Nephron (organoid): ENCODE results near the gene CDKL1.

Experiments used
- H3K27ac Mint-ChIP-seq, 3 experiments: 2 replicates each; pipeline ENCODE4 v1.8.0; 2020; ENCODE audit warnings: mixed read lengths in 3 of 3, mild to moderate bottlenecking in 2 of 3, moderate library complexity in 1 of 3
- H3K27me3 Mint-ChIP-seq: 2 replicates; pipeline ENCODE4 v1.8.0; 2021; ENCODE audit warnings: low read depth, mild to moderate bottlenecking, moderate library complexity, mixed read lengths
- H3K36me3 Mint-ChIP-seq: 2 replicates; pipeline ENCODE4 v1.8.0; 2020; ENCODE audit warnings: low read depth, mixed read lengths
- H3K4me1 Mint-ChIP-seq: 2 replicates; pipeline ENCODE4 v1.8.0; 2020; ENCODE audit warnings: mixed read lengths
- H3K4me3 Mint-ChIP-seq, 3 experiments: 2 replicates each; pipeline ENCODE4 v1.8.0; 2020; ENCODE audit warnings: mild to moderate bottlenecking in 3 of 3, mixed read lengths in 3 of 3, moderate library complexity in 2 of 3
- H3K9me3 Mint-ChIP-seq: 2 replicates; pipeline ENCODE4 v1.8.0; 2020; ENCODE audit warnings: mixed read lengths
- CTCF ChIP-seq, 3 experiments: fragments of 200-600 bp; sonication (generic); IDR thresholded peaks; one replicate each; pipeline ENCODE4 v1.5.0; 2021; ENCODE audit warnings: antibody characterized with exemption in 3 of 3; ENCODE audit not compliant: unreplicated experiment in 3 of 3

The CDKL1 gene

DNA sequence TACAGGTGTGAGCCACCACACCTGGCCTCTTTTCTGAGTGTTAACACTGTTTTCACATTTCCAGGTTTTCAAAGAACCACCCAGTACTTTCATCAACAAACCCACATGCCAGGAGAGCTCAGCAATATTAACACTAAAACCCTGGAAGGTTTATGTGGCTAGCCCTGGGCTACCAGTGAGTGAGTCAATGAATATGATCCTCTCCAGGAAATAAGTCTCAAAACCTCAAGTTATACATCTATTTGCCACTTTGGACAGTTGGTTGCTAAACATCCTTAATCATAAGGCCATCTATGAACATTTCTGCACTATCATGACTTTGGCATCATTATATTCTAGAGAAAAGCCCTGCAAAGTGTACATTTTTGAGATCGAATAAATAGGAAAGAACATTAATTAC, 6.3 kb upstream of the CDKL1 start:
- no peak for TF ChIP-seq CTCF (IDR thresholded peaks at IDR 0.05; ENCODE audit: unreplicated experiment in 3 of 3)
- H3K4me3 Mint-ChIP-seq: no peak overlapping the region
- H3K27ac Mint-ChIP-seq: no peak overlapping the region
- H3K9me3 Mint-ChIP-seq: peaks cover 6% of the 10 kb centered on the region
- H3K27me3 Mint-ChIP-seq: peaks cover 4% of the 10 kb centered on the region
- H3K36me3 Mint-ChIP-seq: peaks cover 15% of the 10 kb centered on the region
- peaks cover 20% of the 10 kb centered on the region for H3K4me1 Mint-ChIP-seq

DNA sequence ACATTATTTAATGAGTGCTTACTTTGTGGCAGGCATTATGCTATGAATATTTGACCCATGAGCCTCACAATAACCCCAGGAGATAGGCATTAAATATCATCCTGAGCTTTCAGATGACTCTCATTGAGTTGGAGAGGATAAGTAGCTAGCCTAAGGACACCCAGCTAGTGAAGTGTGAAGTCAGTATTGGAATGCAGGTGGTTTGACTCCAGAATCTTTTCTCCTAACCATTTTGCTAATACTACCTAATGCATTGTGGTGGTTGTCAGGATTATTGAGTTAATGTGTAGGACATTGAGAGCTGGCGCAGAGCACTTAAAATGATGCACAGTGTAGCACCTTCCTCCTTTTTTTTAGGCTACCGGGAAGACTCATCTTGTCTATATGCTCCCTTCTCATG, 3.8 kb upstream of the CDKL1 start:
- Mint-ChIP-seq H3K27me3 (peaks cover 8% of the 10 kb centered on the region), H3K27ac (peak overlapping the region in 1 of 3 experiments; percentile 51), H3K36me3 (no peaks in the 10 kb centered on the region), H3K4me1 (peaks cover 31% of the 10 kb centered on the region), H3K4me3 (no peak overlapping the region), H3K9me3 (no peaks in the 10 kb centered on the region)
- TF ChIP-seq CTCF (IDR thresholded peaks at IDR 0.05; ENCODE audit: unreplicated experiment in 3 of 3): no peak

DNA sequence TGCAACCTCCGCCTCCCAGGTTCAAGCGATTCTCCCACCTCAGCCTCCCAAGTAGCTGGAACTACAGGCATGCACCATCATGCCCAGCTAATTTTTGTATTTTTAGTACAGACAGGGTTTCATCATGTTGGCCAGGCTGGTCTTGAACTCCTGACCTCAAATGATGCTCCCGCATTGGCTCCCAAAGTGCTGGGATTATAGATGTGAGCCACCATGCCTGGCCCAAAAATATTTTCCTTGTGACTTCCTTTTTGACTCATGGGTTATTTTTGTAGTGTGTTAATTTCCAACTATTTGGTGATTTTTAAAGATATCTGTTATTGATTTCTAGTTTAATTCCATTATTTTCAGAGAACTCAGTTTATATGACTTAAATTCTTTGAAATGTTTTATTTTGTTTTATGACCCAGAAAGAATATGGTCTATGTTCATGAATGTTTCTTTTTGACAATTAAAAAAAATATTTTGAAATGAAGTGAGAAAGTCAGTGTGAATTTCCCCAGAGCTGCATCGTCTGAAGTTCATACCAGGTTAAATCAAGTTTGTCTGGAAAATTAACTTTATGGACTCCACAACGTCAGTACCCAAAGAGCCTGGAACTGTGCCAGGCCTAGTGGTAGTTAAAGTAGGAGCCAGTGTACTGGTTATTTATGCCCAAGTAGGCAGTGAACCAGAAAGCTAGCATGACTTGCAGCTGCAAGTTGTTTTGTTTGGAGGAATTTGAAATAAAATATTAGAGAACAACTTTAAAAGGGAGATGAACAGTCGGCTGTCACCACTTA, 2.8 kb upstream of the CDKL1 start:
- peaks cover 8% of the 10 kb centered on the region for H3K27me3 Mint-ChIP-seq
- no peak for TF ChIP-seq CTCF (IDR thresholded peaks at IDR 0.05; ENCODE audit: unreplicated experiment in 3 of 3)
- no peaks in the 10 kb centered on the region for H3K36me3 Mint-ChIP-seq
- peaks cover 31% of the 10 kb centered on the region for H3K4me1 Mint-ChIP-seq
- peak overlapping the region; percentile 32 to 54 (median 41) for H3K4me3 Mint-ChIP-seq
- no peaks in the 10 kb centered on the region for H3K9me3 Mint-ChIP-seq
- H3K27ac Mint-ChIP-seq: peak overlapping the region; percentile 28 to 51 (median 41)

DNA sequence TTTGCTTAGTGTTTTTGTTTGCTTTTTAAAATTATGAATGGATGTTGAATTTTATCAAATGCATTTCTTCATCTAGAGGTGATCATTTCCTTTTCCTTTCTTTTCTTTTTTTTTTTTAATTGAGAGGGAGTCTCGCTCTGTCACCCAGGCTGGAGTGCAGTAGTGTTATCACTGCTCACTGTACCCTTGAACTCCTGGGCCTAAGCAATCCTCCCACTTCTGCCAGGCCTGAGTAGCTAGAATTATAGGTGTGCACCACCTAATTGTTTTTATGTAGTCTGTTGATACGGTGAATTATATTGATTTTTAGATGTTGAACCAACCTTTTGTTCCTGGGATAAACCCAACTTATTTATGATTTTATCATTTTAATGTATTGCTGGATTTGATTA, 1.5 kb upstream of the CDKL1 start:
- H3K27me3 Mint-ChIP-seq: peaks cover 8% of the 10 kb centered on the region
- no peaks in the 10 kb centered on the region for H3K9me3 Mint-ChIP-seq
- TF ChIP-seq CTCF (IDR thresholded peaks at IDR 0.05; ENCODE audit: unreplicated experiment in 3 of 3): no peak
- H3K36me3 Mint-ChIP-seq: no peaks in the 10 kb centered on the region
- peaks cover 31% of the 10 kb centered on the region for H3K4me1 Mint-ChIP-seq
- H3K27ac Mint-ChIP-seq: peak overlapping the region in 1 of 3 experiments; percentile 90
- peak overlapping the region; percentile 18 to 88 (median 66) for H3K4me3 Mint-ChIP-seq

- no peak for TF ChIP-seq CTCF (IDR thresholded peaks at IDR 0.05; ENCODE audit: unreplicated experiment in 3 of 3)
- no peaks in the 10 kb centered on the region for H3K36me3 Mint-ChIP-seq
- peak overlapping the region; percentile 71 to 91 (median 90) for H3K27ac Mint-ChIP-seq
- H3K4me1 Mint-ChIP-seq: peaks cover 31% of the 10 kb centered on the region
- no peaks in the 10 kb centered on the region for H3K9me3 Mint-ChIP-seq
- peak overlapping the region; percentile 81 to 88 (median 84) for H3K4me3 Mint-ChIP-seq
- H3K27me3 Mint-ChIP-seq: peaks cover 8% of the 10 kb centered on the region
Measured at GRCh38 chr14:50397390-50398188, 908 bp upstream of the CDKL1 start.
